Measurements from ENCODE around the gene SLC31A1.

GRCh38 chr9:113228130-113228665 lies 6.9 kb downstream of the SLC31A1 start:
- TF ChIP-seq CTCF (IDR thresholded peaks at IDR 0.05) (no peak), REST (IDR thresholded peaks at IDR 0.05; ENCODE audit: insufficient read depth in 1 of 2, low read depth in 2 of 2, low read length in 1 of 2) (no peak)

Measured in Panc1 (cell line).